NCI-H2227 (cell line): ENCODE data around the gene STMP1.

Source experiments
- DNase-seq: peaks from one replicate; lab custom pipeline; 2025; ENCODE audit not compliant: unreplicated experiment; lab: John Stamatoyannopoulos, UW

Gene STMP1

DNA sequence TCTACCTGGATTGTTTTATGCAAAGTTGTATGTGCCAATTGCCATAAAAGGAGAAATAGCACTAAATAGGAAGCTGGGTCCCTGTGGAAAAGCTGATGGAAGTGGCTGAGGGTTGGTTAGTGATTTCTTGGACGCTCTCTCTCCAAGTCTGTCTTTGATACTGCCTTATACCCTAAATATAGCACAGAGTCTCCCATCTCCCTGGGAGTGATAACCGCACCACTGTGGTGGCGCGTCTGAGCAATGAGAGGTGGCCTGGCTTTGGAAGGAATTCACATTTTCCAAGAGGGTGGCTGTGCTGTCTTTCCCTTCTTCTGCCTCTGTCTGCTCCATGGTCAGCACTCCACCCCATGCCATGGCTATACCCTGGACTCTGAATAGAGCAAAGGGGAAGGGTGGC is 31.2 kb downstream of the STMP1 start:
- DNase-seq = no peak

DNA sequence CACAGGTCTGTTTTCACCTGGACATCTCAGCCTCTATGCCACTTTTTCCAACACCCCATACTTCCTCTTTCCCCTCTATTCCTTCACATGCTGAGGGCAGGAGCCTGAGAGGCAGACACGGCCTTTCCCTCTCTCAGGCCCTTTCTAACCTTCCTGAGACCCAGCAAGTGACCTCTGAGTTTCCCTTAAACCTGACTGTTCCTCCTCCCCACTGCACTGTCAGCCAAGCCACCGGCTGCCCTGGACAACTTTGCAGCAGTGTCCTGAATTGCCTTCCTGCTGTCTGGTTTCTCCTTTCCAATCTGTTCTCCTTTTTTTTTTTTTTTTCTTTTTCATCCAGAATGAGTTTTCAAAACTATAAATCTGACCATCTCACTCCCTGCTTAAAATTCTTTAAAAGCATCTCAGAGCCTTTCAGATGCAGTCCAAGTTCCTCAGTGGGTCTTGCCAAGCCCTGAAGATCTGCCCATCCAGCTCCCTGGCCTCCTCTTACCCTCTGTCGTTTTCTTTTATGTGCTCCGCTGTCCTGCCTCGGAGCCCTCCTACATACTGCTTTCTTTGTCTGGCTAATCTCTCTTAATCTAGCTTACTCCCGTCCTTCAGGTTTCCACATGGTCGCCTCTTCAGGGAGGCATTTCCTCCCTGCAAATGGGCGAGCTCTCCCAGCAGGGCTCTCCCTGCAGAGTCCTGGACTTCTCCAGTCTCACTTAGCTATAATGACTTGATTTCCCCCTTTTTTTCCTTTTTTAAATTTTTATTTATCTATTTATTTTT is 35.1 kb downstream of the STMP1 start:
- no peak for DNase-seq

DNA sequence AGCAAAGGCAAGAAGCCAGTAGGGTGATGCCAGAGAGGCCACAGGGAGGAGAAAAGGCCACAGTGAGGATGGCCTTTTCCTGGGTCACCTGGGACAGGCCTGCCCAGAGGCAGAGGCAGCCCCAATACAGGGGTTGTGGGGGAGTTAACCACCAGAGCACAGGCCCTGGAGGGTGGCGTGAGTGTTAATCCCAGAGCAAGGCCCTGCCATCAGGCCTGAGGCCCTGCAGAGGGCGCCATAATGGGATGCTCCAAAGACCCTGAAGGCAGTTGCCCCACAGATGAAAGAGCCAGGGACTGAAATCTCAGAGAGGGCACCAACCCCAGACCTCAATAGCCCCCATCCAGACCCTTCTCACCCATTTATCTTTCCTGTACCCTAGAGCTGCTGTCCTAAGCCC is 41.8 kb downstream of the STMP1 start:
- no peak for DNase-seq

DNA sequence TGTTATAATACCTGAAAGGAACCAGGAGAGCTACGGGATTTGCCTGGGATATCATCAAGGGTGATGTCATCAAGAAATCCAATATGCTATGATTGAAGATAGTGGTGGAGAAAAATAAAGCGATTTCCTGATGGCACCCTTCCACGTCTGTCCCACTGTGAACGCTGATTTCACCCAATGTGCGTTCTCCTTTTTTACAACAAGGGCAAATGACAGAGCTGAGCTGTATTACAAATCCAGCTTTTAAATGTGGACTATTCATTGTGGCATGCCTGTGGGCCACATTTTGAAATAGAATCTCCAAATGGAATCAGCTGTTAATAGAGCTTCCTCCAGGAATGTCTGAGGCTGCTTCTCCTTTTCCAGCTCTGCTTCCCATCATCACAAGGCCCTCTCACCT is 42.4 kb downstream of the STMP1 start:
- no peak for DNase-seq

DNA sequence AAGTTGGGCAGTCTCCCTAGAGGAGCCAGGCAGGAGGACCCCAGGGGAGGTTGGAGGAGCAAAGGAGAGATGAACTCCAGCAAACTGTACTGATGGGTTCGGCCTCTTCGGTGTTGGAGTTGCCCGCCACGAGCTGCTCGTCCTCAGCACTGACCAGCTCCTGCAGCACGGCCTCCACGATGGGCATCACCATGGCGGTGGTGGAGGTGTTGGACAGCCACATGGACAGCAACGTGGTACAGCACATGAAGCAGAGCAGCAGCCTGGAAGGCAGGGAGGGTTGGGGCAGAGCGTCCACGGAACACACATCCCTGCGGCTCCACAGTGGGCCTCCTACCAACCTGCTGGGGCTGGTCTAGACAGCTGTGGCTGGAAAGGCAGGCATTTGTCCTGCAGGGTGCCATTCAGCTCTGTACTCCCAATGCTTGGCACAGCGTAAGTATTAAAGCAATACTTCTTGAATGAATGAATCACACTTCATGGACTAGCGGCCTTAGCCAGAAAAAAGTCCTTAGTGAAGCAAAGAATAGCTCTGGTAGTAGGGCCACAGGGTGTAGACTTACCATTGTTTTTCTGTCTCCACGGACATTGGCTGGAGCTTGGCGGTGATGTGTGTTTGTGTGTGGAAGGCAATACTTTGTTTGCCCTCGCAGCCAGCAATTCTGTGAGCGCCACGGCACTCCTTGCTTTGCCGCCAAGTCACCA is 43.9 kb downstream of the STMP1 start:
- no peak for DNase-seq

DNA sequence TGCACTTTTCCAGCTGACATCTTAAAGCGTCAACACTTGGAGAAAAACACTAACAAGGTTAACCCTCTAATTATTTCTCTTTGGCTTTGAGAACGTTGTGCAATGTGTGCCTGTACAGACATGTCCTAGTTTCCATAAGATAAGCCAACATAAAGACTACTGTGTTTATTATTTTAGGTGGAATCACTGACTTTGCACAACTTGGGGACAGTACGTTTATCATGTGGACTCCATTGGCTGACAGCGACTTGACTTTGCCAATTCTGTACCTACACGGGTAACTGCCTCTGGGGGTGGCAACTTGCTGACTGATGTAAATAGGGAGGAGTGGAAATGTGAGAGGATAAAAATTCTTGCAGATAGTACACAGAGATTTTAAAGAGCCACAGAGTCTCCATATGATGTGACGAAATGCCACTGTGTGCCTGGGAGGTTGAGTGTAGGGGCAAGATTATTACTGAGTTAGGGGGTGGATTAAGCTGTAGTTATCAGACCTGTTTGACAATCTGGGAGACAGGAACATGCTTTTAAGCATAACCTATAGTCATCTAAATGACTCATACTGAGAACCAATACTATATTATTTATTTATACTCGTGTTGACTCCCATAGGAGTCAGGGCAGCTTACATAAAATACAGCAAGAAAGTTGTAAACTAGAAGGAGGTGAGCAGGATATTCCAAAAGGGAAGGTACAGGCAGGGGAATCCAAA is 44.7 kb downstream of the STMP1 start:
- no peak for DNase-seq

DNA sequence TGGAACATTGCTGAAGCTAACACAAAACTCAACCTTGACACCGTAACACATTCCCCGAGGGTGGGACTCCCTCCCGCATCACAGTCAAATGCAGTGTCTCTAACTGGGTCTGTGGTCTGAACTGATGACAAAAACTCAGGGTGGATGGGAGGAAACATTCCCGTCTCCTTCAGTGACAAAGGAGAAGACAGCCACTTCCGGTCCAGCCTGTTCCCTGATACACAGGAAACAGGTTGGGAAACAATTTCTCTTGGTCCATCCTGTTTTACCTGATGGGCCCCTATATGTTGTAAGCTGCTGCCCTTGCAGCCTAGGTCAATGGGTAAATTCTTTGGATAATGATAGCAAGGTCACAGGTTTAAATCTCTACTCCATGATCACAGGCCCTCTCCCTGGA is 45.3 kb downstream of the STMP1 start:
- no peak for DNase-seq

DNA sequence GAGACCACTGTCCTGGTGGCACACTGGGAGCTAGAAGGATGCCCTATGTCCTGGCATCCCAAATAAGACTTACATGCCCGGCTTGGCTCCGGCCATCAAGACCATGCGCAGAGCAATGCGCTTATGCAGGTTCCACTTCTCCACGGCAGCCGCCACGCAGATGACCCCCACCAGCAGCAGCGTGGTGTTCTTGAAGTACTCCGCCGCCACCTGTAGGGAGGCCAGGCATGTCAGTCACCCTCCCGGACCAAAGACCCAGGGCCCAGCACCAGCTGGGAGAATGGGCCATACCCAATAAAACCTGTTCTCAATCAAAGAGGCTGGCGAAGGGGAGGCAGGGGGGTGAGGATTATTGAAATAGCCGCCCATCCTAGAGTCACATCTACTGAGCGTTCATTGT is 45.7 kb downstream of the STMP1 start:
- DNase-seq = no peak

DNA sequence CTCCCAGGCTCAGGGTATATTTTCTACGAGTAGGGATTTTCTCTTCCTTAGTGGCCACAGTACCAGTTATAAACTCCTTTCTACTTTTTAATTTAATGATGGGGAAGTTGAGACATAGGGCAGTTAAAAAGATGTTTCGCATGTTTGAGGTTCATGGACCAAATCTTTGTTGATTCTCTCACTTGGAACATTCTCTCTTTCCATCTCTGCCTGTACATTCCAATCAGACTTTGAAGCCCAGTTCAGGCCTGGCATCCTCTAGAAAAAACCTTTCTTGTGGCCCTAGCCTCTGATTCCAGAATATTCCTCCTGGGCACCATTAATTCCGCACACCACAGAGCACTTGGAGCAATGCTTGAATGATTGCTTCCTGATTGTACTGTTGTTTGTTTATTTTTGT is 47.2 kb downstream of the STMP1 start:
- no peak for DNase-seq

DNA sequence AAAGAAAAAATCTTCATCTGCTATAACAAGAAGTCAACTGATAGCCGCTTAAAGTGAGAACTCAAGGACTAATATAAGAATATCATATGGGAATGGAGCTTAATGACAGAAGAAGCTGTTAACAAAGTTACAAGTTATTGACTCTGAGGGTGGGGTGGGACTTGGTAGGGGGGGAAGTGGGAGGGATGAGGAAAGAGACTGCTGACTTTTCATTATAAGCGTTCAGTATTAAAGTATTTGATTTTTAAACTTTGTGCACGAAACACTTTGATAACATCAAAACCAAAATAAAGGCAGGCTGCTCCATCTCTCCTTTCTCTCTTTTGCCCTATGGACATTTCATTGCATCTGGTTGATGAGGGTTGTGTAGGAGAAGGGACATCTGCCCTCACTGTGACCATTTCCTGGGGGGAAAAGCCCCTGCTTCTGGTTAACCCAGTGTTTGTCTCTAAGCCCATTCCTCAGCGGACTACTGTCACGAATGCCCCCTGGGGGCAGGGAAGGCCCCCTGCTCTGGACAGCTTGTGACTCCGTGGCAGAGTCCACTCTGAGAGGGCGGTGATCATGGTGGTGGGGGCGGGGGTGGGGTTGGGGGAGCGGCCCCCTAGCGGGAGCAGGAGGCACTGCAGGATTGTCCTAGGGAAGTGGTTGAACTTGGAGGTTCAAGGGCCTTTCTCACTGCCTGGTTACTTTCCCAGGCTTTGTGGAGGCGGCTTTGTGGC is 48.3 kb downstream of the STMP1 start:
- DNase-seq = no peak

DNA sequence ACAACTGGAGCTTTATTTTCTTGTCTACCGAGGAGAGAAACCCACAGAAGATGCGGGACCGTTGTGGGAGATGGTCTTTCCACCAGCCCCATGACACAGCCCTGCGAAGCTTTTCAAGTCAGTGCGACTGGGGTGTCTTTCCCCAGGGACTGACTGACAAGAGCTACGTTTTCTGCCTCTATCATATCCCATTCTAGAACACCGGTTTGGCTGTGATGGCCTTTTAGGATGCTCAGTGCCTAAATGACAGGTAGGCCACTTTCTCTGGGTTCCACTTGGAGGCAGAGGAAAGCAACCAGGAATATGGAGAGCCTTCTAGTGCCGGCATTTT is 48.8 kb downstream of the STMP1 start:
- DNase-seq = no peak

DNA sequence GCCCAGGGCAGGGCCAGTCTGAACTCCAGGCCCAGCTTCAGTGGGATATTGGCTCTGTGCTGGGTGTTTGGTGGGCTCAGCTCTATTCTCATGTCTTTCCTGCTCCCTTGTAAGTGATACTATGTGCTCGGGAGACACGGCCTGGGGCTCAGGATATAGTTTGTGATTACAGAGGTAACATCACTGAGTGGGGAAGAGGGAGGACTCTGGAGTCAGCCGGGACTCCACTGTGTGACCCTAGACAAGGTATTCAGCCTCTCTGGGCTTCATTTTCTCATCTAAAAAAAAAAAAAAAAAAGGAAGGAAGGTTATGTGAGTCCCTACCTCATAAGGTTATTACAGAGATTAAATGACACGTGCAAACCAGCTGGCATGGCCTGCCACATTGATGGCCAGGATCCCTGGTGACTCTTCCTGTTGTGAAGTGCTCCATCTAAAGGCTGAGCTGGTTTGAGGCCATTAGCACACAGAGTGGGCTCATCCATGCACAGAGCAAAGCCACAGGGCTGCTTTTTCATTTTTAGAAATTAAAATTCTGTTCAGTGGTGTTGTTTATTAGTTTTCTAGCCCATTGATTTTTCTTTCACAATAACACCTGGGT is 50.0 kb downstream of the STMP1 start:
- no peak for DNase-seq

DNA sequence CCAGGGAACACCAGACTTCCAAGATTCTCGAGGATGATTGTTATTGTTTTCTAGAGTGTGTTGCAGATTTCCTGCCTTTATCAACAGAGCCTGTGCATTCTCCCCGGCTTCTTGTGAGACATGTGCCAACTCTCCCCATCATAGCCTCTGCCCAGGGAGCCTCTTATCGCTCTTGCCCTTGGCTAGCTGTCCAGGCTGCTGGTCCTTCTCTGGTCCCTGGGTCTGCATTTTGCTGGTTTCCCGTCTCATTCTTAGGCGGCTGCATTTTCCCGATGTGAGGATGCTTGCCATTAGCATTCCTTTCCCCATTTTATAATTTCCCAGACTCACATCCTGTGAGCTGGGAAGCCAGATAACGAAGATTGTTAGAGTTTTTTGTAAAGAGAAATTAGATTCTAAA is 50.5 kb downstream of the STMP1 start:
- no peak for DNase-seq

DNA sequence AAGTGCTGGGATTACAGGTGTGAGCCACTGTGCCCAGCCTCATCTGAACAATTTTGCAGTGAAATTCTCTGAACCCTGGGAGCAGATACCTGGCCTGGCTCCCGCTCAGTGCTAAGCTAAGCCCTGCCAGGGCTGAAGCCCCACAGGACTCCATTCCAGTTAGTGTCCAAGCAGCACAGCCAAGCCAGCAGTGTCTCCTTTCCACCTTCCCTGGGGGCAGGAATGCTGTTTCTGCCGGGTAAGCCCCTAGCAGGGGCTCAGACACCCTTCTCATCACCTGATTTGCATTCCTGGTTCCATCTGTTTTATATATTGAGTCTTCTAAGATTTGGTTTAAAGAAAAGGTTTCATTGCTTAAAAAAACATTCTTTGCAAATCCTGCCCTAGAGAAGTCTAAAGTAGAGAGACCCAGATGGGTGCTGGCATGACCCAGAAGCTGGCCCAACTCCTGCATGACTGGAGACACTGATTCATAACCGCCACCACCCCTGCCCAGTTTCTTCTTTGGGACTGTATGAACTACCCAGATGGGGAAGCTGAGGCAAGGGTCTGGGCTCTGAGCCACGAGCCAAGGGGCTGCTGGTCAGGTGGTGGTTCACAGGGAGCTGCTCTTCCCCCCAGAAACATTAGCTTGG is 51.6 kb downstream of the STMP1 start:
- DNase-seq = no peak

DNA sequence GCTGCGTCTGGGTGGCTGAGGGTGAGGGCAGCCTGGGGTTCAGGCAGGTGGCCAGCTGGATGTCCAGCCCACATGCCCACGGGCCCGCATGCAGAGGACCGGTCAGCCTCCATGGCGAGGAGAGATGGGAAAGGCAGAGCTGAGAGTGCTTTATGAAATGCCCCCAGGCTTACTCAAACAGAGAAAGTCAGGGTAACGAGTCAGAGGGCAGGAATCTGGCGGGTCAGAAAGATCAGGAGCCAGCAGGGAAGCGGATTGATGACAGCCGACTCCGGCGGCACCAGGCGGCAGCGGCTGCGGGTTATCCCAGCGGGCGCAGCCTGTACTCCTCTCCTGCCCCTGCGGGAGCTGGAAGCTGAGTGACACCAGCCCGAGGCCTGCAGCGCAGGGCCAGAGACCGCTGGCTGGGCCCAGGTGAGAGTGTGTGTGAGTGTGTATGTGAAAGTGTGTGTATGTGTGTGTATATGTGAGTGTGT is 52.3 kb downstream of the STMP1 start:
- peak; percentile 27 for DNase-seq

DNA sequence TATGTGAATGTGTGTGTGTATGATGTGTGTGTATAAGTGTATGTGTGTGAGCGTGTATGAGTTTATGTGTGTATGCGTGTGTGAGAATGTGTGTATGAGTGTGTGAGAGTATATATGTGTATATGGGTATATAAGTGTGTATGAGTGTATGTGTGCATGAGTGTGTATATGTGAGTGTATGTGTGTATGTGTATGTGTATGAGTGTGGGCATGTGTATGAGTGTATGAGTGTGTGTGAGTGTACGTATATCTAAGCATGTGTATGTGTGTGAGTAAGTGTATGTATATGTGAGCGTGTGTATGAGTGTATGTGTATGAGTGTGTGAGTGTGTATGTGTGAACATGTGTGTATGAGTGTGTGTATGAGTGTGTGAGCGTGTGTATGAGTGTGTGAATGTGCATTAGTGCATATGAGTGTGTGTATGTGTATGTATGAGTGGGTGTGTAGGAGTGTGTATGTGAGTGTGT is 52.8 kb downstream of the STMP1 start:
- no peak for DNase-seq

DNA sequence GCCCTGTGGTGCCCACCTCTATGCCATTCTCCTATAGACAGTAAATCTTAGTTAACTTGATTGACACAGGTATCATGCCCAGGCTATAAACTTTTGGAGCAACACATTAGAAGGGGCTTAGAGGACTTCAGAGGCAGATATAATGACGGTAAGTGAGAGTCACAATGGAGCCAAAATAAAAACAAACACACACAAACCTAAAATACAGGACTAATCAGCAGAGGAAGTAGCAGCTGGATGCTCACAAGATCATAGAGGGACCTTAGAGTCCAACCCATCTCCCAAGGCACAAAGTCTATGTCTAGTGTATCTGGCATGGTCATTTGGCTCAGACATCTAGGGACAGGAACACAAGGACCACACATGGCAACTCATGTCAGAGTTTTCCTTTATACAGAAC is 53.4 kb downstream of the STMP1 start:
- DNase-seq = no peak

DNA sequence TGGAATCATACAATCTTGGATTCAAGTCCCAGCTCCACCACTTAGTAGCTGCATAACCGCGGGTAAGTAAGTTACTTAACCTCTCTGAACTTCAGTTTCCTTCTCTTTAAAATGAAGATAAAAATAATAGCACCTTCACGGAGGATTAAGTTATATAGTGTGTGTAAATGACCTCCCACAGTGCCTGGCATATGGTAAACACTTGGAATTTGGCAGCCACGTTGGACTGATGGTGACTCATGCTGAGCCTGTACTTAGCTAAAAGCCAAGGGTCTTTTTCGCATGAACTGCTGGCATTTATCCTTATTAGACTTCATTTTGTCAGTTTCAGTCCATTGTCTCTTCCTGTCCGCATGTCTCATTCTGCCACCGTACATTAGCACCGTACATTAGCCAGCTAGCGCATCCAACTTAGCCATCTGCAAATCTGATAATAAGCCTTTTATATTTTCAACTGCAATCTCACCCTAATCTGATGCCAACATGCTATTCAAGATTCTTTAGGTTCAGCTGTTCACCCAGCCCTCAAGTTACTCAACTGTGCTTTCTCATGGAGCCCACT is 54.4 kb downstream of the STMP1 start:
- peak; percentile 43 for DNase-seq

DNA sequence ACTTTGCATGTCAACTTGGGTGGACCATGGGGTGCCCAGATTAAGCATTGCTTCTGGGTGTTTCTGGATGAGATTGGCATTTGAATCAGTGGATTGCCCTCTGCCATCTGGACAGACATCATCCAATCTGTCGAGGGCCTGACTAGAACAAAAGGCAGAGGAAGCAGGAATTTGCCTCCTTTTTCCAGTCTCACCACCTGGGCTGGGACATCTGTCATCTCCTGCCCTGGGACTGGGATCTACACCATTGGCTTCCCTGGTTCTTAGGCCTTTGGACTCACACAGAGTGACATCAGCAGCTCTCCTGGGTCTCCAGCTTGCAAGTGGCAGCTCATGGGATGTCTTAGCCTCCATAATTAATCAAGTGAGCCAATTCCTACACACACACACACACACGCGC is 55.4 kb downstream of the STMP1 start:
- no peak for DNase-seq

DNA sequence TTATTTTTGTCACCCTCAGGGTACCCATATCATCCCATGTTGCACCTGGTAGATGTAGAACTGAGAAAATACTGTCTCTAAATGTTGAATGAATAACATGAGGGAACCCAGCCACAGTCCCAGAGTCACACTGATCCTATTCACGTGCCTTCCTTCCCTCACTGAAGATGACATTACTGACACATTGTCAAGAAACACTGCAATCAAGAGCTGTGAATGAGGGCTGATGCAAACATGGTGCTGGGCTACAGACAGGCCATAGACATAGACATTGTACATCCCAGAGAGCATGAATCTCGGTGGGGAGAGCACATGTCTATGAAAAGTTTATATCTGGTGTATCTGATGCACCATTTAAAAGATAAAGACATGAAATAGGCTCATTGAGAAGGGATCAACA is 55.9 kb downstream of the STMP1 start:
- DNase-seq = no peak
